ENCODE results near the gene KRTAP4-6. TPM values are rescaled to one million over a fixed set of nuclear protein-coding genes. Genes with fewer than 3 reads are reported as not detected.
"Not testable (repeated sequence)": the region's sequence is repeated elsewhere in the genome, so short reads cannot be mapped to it uniquely, and the experiment has no call there.

The KRTAP4-6 gene
- total RNA-seq, 4 donors from 2014 or later: not detected

- no peak for TF ChIP-seq POLR2A (IDR thresholded peaks at IDR 0.05)
- TF ChIP-seq, protein P1, sequence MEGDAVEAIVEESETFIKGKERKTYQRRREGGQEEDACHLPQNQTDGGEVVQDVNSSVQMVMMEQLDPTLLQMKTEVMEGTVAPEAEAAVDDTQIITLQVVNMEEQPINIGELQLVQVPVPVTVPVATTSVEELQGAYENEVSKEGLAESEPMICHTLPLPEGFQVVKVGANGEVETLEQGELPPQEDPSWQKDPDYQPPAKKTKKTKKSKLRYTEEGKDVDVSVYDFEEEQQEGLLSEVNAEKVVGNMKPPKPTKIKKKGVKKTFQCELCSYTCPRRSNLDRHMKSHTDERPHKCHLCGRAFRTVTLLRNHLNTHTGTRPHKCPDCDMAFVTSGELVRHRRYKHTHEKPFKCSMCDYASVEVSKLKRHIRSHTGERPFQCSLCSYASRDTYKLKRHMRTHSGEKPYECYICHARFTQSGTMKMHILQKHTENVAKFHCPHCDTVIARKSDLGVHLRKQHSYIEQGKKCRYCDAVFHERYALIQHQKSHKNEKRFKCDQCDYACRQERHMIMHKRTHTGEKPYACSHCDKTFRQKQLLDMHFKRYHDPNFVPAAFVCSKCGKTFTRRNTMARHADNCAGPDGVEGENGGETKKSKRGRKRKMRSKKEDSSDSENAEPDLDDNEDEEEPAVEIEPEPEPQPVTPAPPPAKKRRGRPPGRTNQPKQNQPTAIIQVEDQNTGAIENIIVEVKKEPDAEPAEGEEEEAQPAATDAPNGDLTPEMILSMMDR (IDR thresholded peaks at IDR 0.05): no peak
- H3K4me1 ChIP-seq: no peaks in the 10 kb centered on the region
These were observed 31.5 kb upstream of the KRTAP4-6 start for GRCh38 chr17:41171886-41172285.

GRCh38 chr17:41168121-41168520, 27.8 kb upstream of the KRTAP4-6 start, which contains the start of gene KRTAP4-3:
Gene KRTAP4-3, minus strand, starts transcription at chr17:41168221. Its CDS starts 49 bp downstream, at chr17:41168172.
- H3K9me3 ChIP-seq: no peaks in the 10 kb centered on the region
- H3K27ac ChIP-seq: no peak within 1 kb of the TSS
- no peaks in the 10 kb centered on the region for H3K36me3 ChIP-seq
- no peak for DNase-seq
- H3K27me3 ChIP-seq: no peaks in the 10 kb centered on the region
- intact Hi-C loops (cut with DNase I; ENCODE audit: low total_unique reads): no loop called here
- TF ChIP-seq POLR2A (IDR thresholded peaks at IDR 0.05): no peak
- TF ChIP-seq, protein P1 (IDR thresholded peaks at IDR 0.05): no peak
- no peak within 1 kb of the TSS for H3K4me3 ChIP-seq
- H3K4me1 ChIP-seq: no peaks in the 10 kb centered on the region

More at GRCh38 chr17:41171886-41172285, 31.5 kb upstream of the KRTAP4-6 start:
- no peaks in the 10 kb centered on the region for H3K27me3 ChIP-seq
- H3K27ac ChIP-seq: no peak overlapping the region
- DNase-seq: no peak
- no peaks in the 10 kb centered on the region for H3K36me3 ChIP-seq
- H3K9me3 ChIP-seq: no peaks in the 10 kb centered on the region
- intact Hi-C loops (cut with DNase I; ENCODE audit: low total_unique reads): no loop called here
- no peak overlapping the region for H3K4me3 ChIP-seq

- Histone ChIP-seq H3K4me3 (no peak overlapping the region), H3K4me1 (no peaks in the 10 kb centered on the region), H3K27me3 (no peaks in the 10 kb centered on the region), H3K9me3 (no peaks in the 10 kb centered on the region), H3K27ac (no peak overlapping the region), H3K36me3 (no peaks in the 10 kb centered on the region)
- no peak for DNase-seq
- intact Hi-C loops (cut with DNase I; ENCODE audit: low total_unique reads): no loop called here
- no peak for TF ChIP-seq POLR2A (IDR thresholded peaks at IDR 0.05)
- TF ChIP-seq, protein P1 (IDR thresholded peaks at IDR 0.05): no peak
These were observed 27.2 kb upstream of the KRTAP4-6 start for GRCh38 chr17:41167561-41167960.

GRCh38 chr17:41163828-41164227, 23.5 kb upstream of the KRTAP4-6 start:
- Histone ChIP-seq H3K9me3 (no peaks in the 10 kb centered on the region), H3K36me3 (no peaks in the 10 kb centered on the region), H3K27me3 (no peaks in the 10 kb centered on the region), H3K4me1 (no peaks in the 10 kb centered on the region), H3K27ac (no peak overlapping the region), H3K4me3 (no peak overlapping the region)
- intact Hi-C loops (cut with DNase I; ENCODE audit: low total_unique reads): no loop called here
- TF ChIP-seq POLR2A (IDR thresholded peaks at IDR 0.05): no peak
- TF ChIP-seq, protein P1 (IDR thresholded peaks at IDR 0.05): no peak
- DNase-seq: no peak

GRCh38 chr17:41160648-41161047, 20.3 kb upstream of the KRTAP4-6 start, which contains the start of gene KRTAP4-4:
Gene KRTAP4-4, minus strand, starts transcription at chr17:41160748. Its CDS starts 57 bp downstream, at chr17:41160691.
- Histone ChIP-seq H3K36me3 (no peaks in the 10 kb centered on the region), H3K27ac (no peak within 1 kb of the TSS), H3K4me3 (no peak within 1 kb of the TSS), H3K9me3 (no peaks in the 10 kb centered on the region), H3K27me3 (no peaks in the 10 kb centered on the region), H3K4me1 (no peaks in the 10 kb centered on the region)
- no peak for DNase-seq
- intact Hi-C loops (cut with DNase I; ENCODE audit: low total_unique reads): no loop called here
- TF ChIP-seq, protein P1 (IDR thresholded peaks at IDR 0.05): no peak
- no peak for TF ChIP-seq POLR2A (IDR thresholded peaks at IDR 0.05)

- intact Hi-C loops (cut with DNase I; ENCODE audit: low total_unique reads); H3K36me3 ChIP-seq; H3K4me3 ChIP-seq; DNase-seq; H3K27ac ChIP-seq; H3K27me3 ChIP-seq; H3K4me1 ChIP-seq; H3K9me3 ChIP-seq: not testable (repeated sequence)
These were observed 19.8 kb upstream of the KRTAP4-6 start for GRCh38 chr17:41160190-41160589.

Measured in uterus (tissue), 4 donors.